Activated CD4-positive, alpha-beta T cell treated with anti-CD3 and anti-CD28 coated beads, Interleukin-2, amount 50 U/mL, for 24 hours (primary cell): Measurements from ENCODE around the gene EDIL3.
"Not testable (repeated sequence)": the region's sequence is repeated elsewhere in the genome, so short reads cannot be mapped to it uniquely, and the experiment has no call there.

Source experiments
- DNase-seq, 2 donors: peaks; one replicate each; pipeline ENCODE4 v3.0.0-alpha.2; 2020; ENCODE audit warnings: low read depth in 1 of 2, low spot score in 1 of 2

EDIL3 gene

GRCh38 chr5:84379749-84380148, 4.9 kb downstream of the EDIL3 start:
- no peak for DNase-seq

DNA sequence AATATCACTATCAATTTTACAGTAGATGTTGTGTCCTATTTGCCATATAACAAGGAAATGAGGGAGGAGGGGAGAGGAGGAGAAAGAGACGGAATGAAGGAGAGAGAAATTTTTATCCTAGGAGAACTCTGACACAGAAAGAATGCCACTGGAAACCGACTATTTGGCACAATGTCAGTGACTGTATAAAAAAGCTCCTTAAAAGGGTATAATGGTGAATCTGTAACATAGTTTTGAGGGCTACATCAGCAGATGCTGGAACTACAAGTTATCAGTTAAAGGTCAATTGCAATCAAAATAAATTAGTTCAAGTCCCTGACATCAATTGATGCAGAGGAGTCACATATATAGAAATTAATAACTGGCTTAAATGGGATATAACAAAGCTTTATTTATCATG, 5.7 kb downstream of the EDIL3 start:
- DNase-seq, result no peak

DNA sequence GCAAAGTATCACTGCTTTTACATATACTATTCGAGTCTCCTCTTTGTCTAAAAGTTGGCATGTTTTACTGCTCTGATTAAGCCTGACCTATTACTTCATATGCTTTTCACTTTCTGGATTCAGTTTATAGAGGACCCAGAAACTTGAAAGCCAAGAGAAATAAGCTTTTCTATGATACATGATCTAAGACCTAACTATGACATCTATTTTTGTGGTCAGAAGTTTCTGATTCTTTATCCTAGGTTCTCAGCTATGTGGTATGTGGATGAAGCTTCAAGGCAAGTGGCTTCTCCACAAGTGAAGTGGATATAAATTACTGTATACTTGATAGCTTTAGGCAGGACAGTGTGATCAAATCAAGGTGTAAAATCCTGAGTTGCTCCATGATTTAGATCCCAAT, 6.3 kb downstream of the EDIL3 start:
- DNase-seq, result no peak

DNA sequence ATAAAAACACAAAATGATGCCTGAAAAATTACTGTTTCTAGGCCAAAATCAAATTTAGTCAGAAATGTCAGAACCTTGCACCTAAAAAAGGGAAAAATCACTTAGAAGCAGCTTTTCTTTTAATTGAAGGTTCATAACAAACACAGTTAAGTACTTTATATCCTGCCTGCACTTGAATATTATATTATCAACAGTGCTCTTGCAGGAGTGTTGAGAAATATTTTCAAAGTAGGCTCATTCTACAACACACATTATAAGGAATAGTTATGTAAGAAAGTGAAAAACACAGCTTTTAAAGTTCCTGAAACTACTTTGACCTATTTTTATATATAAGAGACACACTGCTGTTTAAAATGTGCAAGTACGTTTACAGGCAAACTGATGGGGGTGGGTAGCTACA, 8.3 kb downstream of the EDIL3 start:
- no peak for DNase-seq

GRCh38 chr5:84374568-84374967, 10.1 kb downstream of the EDIL3 start:
- DNase-seq, result no peak

DNA sequence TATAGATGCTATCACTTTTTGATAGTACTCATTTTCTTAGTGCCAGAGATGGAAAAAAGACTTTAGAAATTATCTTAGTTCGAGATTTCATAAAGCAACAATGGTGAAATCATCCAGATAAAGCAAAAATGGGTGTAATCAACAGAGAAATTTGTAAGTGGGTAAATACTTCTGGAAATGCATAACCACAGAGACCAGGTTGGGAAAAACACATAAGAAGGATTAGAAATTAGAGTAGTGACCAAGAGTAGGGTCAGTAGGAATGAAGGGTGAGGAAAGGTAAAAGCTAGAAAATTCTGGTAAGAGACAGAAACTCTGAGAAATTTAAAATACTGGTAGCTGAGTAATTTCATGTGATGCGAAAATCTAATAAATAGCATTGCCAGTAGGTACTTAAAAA, 11.2 kb downstream of the EDIL3 start:
- no peak for DNase-seq

GRCh38 chr5:84372066-84372695, 12.5 kb downstream of the EDIL3 start:
- no peak for DNase-seq

DNA sequence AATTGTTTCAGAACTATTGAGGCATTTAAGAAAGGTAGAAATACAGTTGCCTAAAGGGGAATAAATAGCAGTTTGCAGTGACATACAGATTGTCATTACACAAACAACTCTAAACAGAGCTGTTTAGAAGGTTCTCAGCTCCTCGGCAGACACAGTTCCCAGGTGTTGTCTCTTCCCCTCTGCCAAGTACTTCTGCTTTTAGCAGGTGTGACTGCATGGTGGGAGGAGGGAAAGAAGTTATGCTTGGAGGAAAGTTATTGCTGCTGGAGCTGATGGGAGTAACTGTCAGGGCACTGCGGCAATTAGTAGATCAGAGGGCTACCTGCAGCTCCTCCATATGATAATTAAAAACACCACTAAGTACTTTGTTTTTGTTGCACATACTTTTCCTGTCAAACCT, 14.5 kb downstream of the EDIL3 start:
- no peak for DNase-seq

GRCh38 chr5:84364043-84364442, 20.6 kb downstream of the EDIL3 start:
- DNase-seq, result no peak

- no peak for DNase-seq
Measured at GRCh38 chr5:84362061-84362720, 22.5 kb downstream of the EDIL3 start.

- no peak for DNase-seq
Measured at GRCh38 chr5:84361572-84361971, 23.1 kb downstream of the EDIL3 start.

DNA sequence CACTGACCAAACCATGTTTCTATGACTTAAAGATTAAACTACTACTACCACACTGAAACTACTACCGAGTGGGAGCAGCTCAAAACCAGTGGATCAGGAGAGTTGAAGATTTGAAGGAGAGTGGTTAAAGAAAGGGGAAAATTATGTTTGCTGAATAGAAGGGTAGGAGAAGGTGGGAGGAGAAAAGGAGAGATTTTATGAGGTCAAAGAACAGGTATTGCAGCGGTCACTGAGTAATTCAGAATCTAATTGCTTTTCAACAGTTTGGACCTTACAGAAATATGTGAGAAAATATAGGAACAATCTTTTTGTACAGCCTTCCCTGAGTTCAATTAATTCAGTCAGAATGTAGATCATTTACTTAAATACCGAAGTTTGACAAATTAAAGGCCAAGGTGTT, 24.6 kb downstream of the EDIL3 start:
- DNase-seq, result no peak

DNA sequence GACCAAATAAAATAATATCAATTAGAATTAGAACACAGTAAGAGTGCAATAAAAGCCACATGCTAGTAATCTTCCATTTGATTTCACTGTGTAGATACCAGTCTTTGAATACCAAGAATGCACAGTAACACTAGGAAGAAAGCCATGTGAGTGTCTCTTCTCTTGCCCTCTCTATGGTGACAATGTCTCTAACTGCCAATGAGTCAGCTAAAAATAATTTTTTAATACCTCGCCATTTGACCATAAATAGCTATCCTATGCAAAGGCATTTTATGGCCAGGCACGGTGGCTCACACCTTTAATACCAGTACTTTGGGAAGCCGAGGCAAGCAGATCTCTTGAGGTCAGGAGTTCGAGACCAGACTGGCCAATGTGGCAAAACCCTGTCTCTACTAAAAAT, 30.6 kb downstream of the EDIL3 start:
- no peak for DNase-seq

DNA sequence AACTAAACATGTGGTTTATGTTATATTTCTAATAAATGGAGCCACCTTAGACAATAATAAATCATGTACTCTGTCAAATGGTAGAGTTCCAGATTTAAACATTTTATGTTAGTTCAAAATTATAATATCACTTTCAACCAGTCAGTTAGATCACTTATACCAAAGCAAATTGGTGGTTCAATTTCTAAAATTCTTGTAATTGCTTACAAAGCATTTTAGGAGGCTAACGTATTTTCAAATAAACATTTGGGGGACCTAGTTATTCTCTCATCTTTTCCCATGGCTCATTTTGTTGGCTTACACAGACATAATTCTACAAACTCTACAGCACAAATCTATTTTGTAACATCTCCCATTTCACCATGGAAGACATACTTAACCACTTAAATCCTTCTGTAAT, 39.9 kb downstream of the EDIL3 start:
- DNase-seq, result no peak

DNA sequence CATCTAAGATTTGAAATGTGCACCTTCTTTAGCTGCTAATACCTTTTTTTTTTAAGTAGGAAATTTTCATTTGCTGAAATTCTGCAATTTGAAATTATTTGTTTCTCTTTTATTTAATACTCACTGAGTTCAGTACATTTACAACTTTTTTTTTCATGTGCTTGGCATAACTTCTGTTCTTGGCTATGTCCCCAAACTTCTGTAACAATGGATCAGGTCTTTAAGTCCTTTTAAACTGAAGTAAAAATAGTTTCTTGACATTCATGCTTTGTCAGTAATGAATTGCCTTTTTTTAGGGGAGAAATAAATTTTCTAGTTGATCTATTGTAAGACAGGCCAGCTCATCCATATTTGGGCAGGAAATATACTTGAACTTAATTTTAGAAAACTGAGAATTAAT, 41.5 kb downstream of the EDIL3 start:
- DNase-seq, result no peak

- no peak for DNase-seq
Measured at GRCh38 chr5:84332106-84332505, 52.6 kb downstream of the EDIL3 start.

DNA sequence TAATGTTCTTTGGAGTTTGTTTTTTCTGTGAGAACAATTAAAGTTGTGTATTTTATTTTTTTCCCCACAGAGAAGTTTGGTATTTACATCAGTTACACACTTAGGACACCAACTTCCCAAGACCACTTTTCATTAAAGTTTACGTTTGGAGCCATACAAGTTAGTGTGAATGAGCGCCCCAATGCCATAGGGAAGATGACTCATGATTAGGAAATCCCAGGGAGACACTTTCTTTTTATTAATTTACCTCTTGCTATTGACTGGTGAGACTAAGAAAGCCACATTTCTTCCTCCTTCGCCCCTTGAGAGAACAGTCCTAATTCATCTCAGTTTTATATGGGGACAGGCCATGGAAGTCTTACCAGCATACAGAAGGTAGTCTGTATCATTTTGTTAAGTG, 57.1 kb downstream of the EDIL3 start:
- DNase-seq, result no peak

- DNase-seq, result no peak
Measured at GRCh38 chr5:84322646-84323045, 62.0 kb downstream of the EDIL3 start.

DNA sequence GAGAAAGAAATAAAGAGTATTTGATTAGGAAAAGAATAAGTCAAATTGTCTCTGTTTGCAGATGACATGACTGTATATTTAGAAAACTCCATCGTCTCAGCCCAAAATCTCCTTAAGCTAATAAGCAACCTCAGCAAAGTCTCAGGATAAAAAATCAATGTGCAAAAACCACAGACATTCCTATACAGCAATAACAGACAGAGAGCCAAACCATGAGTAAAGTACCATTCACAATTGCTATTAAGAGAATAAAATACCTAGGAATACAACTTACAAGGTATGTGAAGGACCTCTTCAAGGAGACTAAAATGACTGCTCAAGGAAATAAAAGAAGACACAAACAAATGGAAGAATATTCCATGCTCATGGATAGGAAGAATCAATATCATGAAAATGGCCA, 66.9 kb downstream of the EDIL3 start:
- not testable (repeated sequence) for DNase-seq

GRCh38 chr5:84312280-84312679, 72.4 kb downstream of the EDIL3 start:
- DNase-seq, result not testable (repeated sequence)

DNA sequence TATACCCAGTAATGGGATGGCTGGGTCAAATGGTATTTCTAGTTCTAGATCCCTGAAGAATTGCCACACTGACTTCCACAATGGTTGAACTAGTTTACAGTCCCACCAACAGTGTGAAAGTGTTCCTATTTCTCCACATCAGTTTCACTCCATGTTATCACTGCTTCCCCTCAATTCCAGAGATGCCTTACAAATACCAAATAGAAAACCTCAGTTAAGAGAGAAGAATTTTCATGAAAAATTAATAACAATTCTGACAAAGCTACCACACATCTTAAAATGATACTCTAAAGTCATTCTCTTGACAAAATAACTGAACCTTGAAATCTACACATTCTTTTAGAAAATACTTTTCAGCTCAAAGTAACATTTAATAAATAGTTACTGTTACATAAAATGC, 74.8 kb downstream of the EDIL3 start:
- not testable (repeated sequence) for DNase-seq

GRCh38 chr5:84306601-84307000, 78.1 kb downstream of the EDIL3 start:
- no peak for DNase-seq

DNA sequence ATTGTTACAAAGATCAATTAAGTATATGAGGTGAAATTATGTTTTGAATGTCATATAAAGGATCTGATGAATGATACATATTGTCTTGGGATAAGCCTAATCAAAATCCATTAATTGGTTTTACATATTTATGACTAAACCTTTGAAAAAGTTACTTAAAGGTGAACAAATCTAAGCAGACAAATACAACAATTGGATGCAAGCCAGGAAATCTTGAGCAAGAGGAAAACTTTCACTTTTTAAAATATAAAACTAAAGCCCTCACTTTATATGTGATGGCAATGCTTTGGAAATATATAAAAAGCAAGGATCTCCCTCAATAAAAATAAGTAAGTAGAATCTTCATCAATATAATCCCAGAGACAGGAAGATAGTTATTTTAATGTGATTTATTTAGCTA, 80.1 kb downstream of the EDIL3 start:
- DNase-seq, result no peak
